GM19351 (cell line): ENCODE data around the gene CTU2.

Experiments used
- ATAC-seq: cut with Tn5 transposase; IDR thresholded peaks from one replicate; pipeline ENCODE4 v1.9.1; 2021; ENCODE audit warnings: mild to moderate bottlenecking, moderate library complexity; ENCODE audit not compliant: unreplicated experiment

CTU2 gene

GRCh38 chr16:88713054-88713453 is 6.8 kb downstream of the CTU2 start:
- no peak for ATAC-seq

DNA sequence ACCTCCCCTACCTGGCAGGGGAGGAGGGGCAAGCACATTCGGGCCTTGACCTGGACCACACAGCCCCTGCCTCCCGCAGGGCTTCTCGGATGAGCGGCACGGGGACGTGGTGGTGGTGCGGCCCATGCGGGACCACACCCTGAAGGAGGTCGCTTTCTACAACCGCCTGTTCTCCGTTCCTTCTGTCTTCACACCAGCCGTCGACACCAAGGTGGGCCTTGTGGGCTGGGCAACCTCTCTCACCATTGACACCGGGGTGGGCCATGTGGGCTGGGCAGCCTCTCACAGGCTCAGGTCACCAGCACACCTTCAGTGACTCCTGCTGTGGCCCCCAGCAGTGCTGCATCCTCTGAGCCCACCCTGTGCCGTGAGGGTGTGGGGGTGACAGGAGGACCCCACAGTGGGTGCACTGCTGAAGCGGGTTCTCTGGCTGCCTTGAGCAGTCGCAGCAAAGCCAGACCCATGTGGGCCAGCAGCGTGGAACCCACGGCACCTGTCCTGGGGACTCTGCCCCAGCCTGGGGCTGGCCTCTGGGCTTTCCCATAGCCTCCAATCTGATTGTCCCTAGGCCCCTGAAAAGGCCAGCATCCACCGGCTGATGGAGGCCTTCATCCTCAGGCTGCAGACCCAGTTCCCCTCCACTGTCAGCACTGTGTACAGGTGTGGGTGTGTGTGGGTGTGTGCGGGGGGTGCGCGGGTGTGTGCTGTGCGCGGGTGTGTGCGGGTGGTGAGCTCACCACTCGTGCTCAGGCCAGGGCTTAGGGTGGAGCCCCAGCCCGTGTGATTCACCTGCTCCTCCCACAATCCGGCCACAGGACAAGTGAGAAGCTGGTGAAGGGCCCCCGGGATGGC is 7.5 kb downstream of the CTU2 start:
- no peak for ATAC-seq

DNA sequence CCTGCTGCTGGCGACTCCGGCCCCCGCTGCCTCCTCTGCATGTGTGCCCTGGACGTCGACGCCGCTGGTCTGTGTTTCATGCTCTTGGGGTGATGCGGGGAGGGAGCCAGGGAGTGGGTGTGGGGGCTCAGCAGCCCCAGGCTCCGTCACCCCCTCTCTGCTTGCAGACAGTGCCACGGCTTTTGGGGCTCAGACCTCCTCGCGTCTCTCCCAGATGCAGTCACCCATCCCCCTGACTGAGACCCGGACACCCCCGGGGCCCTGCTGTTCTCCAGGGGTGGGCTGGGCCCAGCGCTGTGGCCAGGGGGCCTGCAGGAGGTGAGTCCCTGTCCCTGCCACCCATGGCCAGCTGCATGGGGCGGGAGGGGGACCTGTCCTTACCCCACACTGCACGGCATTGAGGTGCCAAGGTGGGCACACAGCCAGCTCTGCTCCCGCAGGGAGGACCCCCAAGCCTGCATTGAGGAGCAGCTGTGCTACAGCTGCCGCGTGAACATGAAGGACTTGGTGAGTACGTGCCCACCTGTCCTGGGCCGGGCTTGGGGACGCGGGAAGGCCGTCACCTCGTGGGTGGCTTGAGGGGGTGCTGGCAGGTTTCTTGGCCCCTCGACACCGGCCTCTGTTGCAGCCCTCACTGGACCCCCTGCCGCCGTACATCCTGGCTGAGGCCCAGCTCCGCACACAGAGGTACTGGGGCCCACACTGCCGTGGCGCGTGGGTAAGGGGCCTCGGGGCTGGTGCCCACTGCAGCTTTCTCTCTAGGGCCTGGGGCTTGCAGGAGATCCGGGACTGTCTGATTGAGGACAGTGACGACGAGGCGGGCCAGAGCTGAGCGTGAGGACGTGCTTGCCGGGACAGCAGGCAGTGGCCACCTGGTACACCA is 8.4 kb downstream of the CTU2 start:
- ATAC-seq = no peak

DNA sequence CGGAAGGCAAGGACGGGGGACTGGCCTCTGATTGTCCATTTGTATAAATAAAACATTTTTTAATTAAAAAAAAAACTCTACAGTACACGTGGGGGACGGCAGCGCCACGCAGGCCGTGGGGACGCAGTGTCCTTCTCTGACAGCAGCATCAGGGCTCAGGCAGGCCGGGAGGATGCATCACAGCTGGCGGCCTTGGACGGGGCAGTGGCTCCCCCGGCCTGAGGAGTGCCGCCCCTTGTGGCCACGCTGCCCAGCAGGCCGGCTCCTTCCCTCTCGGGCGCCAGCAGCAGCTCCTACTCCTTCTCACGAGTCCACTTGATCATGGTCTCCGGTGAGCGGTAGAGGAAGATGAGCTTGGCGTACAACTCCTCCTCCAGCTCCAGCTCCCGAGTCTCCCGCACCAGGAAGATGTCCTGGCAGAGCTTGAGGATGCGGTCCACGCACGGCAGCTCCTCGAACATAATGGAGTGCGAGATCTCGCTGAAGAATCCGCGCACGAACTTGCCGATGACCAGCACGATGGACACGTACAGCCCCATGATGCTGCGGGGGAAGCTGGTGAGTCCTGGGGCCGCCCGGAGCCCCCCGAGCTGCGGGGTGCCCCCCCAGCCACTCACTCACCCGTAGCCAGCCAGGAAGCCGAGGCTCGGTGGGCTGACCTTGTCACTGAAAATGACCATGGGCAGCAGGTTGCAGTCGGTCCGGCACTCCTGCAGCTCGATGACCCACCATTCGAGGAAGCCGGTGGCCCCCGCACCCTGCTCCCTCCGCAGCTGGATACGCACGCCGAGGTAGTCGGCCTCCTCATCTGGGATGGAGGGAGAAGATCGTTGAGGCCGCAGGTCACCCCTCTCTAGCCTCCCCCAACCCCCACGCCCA is 9.2 kb downstream of the CTU2 start:
- ATAC-seq = no peak

GRCh38 chr16:88716201-88716600 is 9.9 kb downstream of the CTU2 start:
- ATAC-seq = no peak

- no peak for ATAC-seq
Measured at GRCh38 chr16:88716601-88717001, 10.3 kb downstream of the CTU2 start.

GRCh38 chr16:88718178-88718577 is 11.9 kb downstream of the CTU2 start:
- no peak for ATAC-seq

GRCh38 chr16:88719267-88719932 is 13.1 kb downstream of the CTU2 start:
- no peak for ATAC-seq

DNA sequence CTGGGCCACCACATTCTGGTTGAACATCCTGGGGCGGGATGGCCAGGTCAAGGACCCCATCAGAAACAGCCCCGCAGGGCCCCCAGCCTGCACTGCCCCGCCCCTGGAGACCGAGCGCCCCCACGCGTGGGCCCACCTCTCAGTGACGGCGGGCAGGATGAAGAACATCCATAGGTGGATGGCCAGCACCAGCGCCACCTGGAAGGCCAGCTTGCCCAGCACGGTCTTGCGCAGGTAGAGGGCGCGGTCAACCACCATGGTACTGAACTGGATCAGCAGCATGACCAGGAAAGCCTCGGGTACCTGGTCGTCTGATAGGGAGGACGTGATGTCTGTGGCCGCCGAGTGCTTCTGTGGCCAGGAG is 13.6 kb downstream of the CTU2 start:
- ATAC-seq = no peak

- ATAC-seq = no peak
Measured at GRCh38 chr16:88720396-88720970, 14.2 kb downstream of the CTU2 start.

DNA sequence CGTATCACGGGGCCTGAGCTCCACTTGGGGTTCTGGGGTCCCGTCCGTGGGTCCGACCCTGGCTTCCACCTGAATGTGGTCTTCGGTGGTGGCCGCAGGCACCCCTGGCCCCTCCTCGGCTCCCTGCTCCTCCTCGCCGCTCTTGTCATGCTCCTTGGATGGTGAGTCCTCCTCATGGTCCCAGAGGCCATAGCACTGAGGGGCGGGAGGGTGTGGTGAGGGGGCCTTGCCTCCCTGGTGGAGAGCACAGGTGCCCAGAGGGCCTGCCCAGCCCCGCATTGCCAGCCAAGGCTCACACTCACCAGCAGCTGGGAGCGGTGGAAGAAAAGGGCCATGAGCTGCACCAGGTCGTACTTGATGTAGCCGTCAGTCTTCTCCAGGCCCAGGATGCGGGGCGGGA is 14.9 kb downstream of the CTU2 start:
- no peak for ATAC-seq

- ATAC-seq = no peak
Measured at GRCh38 chr16:88721815-88722755, 15.8 kb downstream of the CTU2 start.

DNA sequence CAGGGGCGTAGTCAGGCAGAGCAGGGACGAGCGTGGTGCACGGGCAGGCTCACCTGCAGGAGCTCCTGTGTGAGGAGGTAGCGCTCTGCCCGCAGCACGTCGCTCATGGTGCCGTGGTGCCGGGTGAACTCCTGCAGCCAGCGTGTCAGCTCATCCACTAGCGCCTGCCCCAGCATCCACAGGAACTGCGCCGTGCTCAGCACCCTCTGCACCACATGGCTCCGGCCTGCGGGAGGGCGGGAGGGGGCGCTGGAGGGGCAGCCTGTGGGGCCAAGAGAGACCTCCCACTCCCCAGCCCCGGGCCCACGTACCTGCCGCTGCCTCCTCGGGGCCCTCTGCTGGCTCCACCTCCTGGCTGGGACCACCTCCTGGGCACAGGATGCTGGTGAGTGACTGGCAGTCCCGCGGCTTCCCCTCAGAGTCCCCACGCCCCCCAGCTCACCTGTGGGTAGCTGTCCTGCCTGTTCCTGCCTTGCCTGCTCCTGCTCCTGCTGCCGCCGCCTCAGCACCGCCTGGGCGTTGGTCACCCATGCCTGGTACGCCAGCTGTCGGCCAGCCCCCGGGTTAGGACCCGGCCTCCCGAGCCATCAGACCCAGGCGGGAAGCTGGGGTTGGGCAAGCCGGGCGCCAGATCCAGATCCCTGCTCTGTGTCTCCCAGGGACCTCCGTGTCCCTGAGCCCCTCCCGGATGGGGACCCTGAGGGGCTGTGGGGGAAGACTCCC is 16.6 kb downstream of the CTU2 start:
- no peak for ATAC-seq

DNA sequence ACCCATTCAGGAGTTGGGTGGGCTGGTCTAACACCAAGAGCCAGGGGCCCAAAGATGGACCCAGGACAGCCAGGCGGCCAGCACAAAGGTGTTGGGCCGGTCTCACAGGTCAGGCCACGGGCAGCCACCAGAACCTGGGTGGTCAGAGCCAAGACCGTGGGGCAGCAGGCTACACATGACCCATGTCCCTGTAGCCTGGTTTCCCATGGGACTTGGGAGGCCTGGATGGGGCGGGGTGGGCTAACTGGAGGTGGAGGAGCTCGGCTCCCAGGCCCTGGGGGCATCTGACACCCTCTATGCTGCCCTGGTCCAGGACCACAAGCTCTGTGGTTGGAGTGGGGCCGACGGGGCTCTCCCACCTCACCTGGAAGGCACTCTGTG is 17.2 kb downstream of the CTU2 start:
- ATAC-seq = no peak

DNA sequence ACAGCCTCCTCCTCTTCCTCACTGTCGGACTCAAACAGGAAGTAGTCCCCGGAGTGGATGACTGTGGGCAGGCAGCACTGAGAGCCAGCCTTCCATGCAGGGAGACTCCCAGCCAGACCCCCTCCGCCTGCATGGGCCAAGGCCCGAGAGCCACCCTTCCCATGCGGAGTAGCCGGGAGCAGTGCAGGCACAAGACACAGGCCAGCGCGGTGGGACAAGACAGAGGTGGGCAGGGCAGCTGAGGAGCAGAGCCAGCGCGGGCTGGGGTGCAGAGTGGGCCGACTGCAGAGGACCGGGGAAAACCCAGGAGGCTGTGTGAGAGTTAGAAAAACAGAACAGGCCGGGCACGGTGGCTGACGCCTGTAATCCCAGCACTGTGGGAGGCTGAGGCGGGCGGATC is 17.6 kb downstream of the CTU2 start:
- ATAC-seq = no peak

- ATAC-seq = no peak
Measured at GRCh38 chr16:88724855-88725555, 18.7 kb downstream of the CTU2 start.

DNA sequence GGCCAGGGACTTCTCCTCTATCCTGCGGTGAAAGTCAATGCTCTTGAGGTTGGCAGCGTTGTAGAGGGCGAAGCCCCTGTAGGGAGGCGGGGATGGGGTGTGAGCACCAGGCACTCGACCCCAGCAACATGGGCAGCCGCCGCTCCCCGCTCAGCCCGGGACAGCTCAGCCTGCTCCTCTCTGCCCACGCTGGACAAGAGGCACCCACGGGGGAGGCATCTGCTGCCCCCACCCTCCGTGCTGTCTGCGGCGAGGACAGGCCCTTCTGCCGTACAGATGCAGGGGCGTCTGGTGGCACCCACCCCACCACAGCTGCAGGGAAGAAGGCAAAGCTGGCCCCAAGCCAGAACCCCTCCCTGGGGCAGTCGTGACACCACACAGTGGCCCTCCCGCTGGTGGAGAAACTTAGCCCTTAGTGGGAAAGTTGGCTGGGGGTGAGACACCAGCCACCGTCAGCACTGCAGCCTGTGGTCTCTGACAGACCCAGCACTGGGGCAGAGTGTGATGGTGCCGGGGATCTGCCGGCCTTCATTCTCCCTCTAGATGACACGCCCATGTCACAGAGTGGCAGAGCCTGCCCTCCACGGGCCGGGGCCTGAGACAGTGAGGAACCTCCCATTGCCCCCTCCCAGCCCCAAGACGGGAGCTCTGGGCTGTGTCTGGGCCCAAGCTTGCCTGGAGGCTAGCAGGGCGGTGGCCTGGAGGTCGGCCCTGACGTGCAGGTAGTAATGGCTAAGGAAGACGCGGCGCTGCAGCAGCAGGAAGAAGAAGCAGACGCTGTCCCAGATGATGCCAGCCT is 19.5 kb downstream of the CTU2 start:
- ATAC-seq = no peak
